Right renal pelvis (tissue), 4 donors: ENCODE data around the gene CYP4F12. TPM values are rescaled to one million over a fixed set of nuclear protein-coding genes. Genes with fewer than 3 reads are reported as not detected.

Experiments
- DNase-seq, 4 donors: peaks; one replicate each; pipeline ENCODE4 v3.0.0-alpha.2; 2013; ENCODE audit warnings: low read depth in 4 of 4, low spot score in 3 of 4, missing footprints in 1 of 4
- polyA plus RNA-seq, 4 donors: library from polyadenylated mRNA; unstranded; fragments of 120-200 nt; gene quantifications; one replicate each; pipeline ENCODE4 v1.2.1, GENCODE V29; 2013; ENCODE audit not compliant: insufficient read length in 4 of 4

Gene CYP4F12, protein sequence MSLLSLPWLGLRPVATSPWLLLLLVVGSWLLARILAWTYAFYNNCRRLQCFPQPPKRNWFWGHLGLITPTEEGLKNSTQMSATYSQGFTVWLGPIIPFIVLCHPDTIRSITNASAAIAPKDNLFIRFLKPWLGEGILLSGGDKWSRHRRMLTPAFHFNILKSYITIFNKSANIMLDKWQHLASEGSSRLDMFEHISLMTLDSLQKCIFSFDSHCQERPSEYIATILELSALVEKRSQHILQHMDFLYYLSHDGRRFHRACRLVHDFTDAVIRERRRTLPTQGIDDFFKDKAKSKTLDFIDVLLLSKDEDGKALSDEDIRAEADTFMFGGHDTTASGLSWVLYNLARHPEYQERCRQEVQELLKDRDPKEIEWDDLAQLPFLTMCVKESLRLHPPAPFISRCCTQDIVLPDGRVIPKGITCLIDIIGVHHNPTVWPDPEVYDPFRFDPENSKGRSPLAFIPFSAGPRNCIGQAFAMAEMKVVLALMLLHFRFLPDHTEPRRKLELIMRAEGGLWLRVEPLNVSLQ
- polyA plus RNA-seq, result 1 to 10 TPM in 2 of 4 donors, under 1 TPM in 2; 0.15 to 2.3 (median 0.94) TPM

DNA sequence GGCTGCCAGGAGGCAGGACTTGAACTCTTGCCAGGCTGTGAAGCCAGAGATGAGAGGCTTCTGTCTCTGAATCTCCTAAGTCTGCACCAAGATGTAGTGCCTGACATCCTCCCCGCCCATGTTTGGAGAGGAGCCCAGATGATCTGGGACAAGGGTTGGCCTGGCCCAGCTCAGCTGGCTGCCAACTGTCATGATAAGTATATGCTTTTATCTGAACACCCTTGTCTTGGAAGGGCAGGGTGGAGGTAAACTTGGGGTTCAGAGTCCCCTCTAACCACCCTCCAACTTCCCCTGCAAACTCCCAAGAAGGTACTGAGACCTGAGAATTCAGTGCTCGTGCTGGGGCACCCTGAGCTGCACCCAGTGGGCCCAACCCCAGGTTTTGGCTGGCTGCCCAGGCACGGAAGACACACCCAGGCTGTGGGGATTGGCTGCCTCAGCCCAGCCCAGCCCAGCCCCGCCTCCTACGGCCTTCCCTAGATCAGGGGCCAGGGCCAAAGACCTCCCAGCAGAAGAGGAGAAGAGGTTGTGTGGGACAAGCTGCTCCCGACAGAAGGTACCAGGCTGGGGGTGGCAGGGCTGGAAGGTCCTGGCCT lies at the start of gene CYP4F12:
Gene CYP4F12, plus strand, starts transcription at position 508 of the 596 bp plus-strand sequence. CDS start 443 bp downstream, outside the sequence.
- DNase-seq, result no peak

DNA sequence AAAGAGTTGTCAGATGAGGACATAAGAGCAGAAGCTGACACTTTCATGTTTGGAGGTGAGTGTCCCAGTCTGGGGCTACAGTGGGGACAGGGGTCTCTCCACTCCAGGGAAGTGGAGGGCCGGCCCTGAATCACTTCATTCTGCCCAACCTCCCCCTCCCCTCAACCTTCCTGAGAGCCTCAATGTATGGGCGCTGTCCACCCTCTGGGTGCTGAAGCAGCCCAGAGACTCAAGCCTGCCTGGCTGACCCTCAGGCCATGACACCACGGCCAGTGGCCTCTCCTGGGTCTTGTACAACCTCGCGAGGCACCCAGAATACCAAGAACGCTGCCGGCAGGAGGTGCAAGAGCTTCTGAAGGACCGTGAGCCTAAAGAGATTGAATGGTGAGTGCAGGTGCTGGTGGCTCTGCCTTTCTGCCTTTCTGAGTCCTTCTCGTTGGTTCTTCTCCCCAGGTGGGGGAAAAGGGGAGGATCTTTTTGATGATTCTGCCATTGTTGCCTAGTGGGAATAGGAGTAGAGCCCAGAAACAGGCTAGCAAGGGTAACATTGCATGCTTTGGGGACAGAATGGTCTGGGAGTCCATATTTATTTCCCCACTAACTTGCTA lies 49.1 kb upstream of the CYP4F12 start:
- peak in 3 of 4 donors; percentile 5 to 7 (median 7) for DNase-seq

DNA sequence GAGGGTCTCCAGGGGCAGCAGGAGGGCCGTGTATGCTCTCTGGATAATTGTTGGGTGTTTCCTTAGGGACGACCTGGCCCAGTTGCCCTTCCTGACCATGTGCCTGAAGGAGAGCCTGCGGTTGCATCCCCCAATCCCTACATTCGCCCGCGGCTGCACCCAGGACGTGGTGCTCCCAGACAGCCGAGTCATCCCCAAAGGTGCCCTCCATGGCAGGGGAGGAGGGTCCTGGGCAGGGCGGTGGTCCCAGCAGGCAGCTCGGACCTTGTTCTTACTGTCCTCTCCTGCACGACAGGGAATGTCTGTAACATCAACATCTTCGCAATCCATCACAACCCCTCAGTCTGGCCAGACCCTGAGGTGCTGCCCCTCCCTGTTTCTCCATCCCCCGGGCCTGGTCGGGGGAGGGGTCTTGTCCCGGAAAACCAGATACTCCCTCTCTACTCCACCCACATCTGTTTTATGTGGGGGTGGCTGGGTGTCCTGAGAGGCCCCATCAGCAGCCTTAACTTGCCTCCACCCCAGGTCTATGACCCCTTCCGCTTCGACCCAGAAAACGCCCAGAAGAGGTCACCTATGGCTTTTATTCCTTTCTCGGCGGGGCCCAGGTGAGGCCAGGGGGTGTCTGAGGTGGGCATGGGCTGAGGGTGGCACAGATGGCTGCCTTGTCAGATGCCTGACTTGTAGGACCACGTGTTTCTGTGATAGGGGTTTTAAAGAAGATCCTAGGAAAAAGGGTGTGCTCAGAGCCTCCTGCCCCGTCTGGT lies 44.5 kb upstream of the CYP4F12 start:
- DNase-seq, result no peak

DNA sequence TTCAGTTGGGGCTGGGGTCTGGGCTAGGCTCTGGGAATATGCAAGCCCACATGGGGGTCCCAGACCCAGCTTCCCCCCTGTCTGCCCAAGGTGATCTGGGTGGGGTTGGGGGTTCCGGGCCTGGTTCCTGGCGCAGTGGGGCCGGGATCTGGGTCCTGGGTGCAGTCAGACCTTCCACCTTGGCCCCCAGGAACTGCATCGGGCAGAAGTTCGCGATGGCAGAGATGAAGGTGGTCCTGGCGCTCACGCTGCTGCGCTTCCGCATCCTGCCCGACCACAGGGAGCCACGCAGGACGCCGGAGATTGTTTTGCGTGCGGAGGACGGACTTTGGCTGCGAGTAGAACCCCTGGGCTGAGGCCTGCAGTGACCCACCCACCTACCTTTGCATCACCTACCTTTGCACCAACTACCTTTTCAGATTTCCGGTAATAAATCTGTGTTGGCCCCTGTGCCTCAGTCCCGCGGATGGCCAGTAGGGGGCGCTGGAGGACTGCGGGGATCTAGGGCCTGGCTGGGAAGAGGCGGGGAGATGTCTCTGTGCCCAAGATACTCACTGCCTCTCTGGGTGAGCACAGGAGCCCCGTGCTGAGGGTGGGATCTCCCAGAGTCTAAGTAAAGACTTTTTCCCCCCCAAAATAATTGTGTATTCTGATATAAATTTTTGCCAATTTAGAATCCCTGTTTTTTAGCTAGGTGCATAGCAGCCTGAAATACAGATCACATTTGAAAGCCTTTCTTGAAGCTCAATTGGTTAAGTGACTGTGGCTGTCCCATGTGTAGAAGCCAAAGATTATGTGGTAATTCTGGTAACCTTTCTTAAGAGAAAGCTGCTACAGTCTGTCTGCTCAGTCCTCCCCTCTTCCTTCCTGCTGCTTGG lies 43.6 kb upstream of the CYP4F12 start:
- peak; percentile 17 to 29 (median 26) for DNase-seq

DNA sequence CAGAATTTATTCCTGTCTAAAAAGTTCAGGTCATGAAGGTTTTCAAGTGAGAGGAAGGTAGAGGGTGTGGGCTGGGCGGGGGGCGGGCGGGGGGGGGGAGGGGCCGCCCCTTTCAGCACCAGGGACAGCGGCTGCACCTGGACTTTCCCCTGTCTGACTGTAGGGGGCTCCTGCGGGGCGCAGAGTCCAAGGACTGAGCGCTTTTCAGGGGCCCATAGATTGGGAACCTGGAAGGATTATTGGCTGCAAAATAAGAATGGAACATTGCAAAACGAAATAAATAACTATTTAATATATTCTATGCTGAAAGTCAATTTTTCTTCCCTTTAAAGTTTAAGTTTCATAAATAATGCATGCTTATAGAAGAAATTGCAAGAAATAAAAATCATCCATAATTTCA lies 41.1 kb upstream of the CYP4F12 start:
- DNase-seq, result no peak

DNA sequence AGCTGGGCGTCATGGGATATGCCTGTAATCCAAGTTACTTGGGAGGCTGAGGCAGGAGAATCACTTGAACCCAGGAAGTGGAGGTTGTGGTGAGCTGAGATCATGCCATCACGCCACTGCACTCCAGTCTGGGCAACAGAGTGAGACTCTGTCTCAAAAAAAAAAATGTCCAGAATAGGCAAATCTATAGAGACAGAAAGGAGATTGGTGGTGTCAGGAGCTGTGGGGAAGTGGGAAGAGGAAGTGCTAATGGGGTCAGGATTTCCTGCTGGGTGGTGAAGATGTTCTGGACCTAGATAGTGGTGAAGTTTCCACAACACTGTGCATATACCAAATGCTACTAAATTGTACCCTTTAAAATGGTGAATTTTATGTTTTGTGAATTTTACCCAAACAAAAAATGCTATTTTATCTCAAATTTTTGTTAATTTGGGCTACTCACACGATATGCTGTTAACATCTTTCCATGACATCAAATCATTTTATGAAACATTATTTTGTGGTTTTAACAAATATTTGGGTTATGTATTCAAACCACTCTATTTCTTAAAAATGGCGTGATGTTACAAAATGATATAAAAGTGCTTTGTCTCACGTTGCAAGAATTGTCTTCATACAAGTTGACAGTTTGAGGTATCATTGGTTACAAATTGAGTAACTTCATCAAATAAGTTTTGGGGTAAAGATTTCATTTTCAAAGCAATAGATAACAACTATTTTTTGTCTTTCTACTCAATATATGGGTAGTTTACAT lies 39.6 kb upstream of the CYP4F12 start:
- DNase-seq, result no peak

DNA sequence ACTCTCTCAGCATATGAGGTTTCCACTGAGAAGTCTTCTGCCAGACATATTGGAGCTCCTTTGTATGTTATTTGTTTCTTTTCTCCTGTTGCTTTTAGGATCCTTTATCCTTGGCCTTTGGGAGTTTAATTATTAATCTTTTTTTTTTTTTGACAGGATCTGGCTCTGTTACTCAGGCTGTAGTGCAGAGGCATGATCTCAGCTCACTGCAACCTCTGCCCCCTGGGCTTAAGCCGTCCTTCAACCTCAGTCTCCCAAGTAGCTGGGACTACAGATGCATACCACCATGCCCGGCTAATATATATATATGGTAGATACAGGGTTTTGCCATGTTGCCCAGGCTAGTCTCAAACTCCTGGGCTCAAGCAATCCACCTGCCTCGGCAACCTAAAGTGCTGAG lies 38.8 kb upstream of the CYP4F12 start:
- DNase-seq, result no peak

DNA sequence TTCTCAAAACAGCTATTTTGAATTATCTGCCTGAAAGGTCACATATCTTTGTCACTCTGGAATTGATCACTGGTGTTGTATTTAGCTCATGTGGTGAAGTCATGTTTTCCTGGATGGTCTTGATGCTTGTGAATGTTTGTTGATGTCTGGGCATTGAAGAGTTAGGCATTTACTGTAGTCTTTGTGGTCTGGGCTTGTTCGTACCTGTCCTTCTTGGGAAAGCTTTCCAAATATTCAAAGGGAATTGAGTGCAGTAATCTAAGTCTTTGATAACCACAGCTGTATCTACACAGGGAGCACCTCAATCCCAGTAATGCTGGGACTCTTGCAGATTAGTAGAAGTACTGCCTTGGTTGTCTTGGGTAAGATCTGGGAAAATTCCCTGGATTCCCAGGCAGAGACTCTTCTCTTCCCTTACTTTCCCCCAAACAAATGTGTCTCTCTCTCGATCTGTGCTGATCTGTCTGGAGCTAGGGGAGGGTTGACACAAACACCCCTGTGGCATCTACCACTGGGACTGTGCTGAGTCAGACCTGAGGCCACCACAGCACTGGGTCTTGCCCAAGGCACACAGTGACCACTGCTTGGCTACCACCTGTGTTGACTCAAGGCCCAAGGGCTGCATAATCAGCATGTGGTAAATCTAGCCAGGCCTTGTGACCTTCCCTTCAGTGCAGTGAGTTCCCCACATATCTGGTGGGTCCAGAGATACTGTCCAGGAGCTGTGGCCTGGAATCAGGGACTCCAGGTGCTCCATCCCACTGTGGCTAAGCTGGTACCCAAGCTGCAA lies 37.7 kb upstream of the CYP4F12 start:
- DNase-seq, result no peak

DNA sequence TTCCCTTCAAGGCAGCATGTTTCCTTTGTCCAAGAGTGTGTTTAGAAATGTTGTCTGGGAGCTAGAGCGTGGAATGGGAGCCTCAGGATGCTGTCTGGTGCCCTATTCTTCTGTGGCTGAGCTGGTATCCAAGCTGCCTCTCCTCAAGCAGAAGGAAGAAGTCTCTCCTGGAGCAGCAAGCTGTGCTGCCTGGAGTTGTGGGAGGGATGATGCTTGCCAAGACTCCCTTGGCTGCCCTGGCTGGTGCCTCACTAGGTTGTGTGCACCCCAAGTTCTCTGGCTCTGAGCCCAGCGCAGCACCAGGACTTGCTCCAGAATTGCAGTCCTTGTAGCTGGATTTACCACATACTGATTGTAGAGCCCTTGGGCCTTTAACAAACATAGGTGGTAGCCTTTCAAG lies 36.9 kb upstream of the CYP4F12 start:
- DNase-seq, result no peak

DNA sequence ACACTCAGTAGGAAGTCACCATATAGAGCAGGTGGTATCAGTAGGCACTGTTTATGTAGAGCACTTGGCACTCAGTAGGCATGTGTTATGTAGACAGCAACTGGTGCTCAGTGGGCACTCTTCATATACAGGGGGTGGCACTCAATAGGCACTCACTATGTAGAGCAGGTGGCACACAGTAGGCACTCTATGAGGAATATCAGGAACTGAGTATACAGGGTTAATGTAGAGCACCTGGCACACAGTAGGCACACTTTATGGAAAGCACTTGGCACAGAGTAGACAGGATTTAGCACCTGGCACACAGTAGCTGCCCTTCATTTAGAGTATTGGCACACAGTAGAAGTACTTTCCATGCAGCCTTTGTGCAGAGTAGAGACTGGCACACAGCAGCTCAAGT lies 33.3 kb upstream of the CYP4F12 start:
- no peak for DNase-seq

DNA sequence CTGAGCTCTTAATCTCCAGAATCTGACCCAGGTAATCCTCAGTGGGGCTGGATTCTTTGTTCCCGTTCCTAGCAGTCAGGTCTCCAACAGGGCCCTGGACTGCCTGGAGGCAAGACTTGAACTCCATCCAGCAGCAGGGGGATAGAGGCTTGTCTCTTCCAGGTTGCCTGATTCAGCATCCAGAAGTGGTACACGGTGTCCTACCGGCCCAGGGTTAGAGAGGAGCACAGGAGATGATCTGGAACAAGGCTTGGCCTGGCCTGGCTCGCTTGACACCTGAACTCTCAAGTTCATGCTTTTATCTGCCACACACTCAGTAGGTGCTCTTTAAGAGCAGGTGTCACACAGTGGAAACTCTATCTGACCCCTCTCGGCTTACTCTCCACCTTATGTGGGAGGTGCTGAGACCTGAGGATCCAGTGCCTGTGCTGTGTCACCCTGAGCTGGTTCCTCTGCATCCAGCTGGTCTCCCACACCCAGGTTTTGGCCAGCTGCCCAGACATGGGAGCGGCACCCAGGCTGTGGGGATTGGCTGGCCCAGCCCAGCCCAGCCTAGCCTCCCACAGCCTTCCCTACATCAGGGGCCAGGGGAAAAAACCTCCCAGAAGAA lies 32.5 kb upstream of the CYP4F12 start, which contains the start of gene CYP4F3:
Gene CYP4F3, plus strand, starts transcription at position 604 of the 610 bp plus-strand sequence. CDS start 519 bp downstream, outside the sequence.
- peak in 3 of 4 donors; percentile 1 to 5 (median 2) for DNase-seq

DNA sequence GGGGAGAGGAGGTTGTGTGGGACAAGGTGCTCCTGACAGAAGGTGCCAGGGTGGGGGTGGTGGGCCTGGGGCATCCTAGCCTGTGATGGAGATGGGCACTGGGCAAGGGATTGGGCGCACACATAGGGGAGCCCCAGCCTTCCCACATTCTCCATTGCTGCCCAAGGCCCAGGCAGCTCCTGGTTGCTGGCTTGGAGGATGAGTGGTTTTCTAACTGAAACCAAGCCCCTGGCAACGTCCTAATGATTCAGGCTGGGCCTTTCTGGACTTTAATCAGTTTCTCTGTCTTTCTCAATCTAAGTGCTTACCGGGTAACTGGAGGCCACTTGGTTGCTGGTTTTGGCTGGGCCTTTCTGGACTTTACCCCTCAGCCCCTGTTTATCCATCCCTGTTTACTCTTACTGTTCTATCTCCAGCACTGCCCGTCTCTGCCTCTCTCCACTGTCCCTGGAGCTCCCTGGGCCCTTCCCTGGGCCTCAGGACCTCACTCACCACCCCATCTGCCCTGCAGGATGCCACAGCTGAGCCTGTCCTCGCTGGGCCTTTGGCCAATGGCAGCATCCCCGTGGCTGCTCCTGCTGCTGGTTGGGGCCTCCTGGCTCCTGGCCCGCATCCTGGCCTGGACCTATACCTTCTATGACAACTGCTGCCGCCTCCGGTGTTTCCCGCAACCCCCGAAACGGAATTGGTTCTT lies 31.8 kb upstream of the CYP4F12 start:
- DNase-seq, result no peak

DNA sequence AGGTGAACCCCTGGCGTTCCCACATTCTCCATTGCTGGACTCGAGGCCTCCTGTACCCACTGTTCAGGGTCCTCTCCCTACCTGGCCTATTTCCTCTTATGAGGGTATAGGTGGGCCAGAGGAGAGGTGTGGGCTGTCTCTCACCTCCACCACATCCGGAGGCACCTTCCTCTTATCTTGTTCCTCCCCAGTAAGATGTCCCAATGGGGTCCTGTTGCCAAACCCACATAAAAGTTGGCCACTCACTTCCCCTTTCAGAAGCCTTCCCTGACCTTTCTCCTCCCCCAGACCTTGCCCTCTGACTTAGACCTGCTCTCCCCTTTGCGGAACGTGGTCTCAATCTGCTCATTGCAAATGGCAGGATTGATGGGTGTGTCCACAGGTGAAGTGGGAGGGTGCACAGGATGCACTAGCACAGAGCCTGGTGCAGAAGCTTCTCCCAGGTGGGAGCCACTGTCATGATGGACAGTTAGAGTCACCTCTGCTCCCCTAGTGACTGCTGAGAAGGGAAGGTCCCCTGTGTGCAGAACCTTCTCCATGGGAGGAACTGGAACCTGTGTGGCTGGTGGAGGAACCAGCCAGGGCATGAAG lies 30.9 kb upstream of the CYP4F12 start:
- DNase-seq, result no peak

DNA sequence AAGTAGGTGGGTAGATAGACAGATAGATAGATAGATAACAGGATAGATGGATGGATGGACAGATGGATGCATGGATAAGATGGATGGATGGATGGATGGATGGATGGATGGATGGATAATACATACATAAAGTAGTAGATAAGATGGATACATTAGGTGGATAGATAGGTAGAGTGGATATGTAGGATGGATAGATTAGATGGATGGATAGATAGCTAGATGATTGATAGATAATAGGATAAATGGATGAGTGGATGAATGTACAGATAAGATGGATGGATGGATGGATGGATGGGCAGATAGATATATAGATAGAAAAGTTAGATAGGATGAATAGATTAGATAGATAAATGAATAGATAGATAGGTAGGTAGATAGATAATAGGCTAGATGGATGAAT lies 30.1 kb upstream of the CYP4F12 start:
- DNase-seq, result no peak

DNA sequence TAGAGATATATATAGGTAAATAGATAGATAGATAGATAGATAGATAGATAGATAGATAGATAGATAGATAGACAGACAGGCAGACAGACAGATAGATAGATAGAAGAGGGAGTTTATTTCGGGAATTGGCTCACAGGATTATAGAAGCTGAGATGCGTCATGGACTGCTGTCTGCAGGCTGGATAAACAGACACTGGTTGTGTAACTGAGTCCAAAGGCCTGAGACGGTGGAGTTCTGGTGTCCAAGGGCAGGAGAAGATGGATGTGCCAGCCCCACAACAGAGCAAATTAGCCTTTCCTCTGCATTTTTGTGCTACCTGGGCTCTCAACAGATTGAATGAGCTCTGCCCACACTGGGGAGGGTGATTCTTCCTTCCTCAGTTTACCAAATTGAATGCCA lies 29.5 kb upstream of the CYP4F12 start:
- no peak for DNase-seq

DNA sequence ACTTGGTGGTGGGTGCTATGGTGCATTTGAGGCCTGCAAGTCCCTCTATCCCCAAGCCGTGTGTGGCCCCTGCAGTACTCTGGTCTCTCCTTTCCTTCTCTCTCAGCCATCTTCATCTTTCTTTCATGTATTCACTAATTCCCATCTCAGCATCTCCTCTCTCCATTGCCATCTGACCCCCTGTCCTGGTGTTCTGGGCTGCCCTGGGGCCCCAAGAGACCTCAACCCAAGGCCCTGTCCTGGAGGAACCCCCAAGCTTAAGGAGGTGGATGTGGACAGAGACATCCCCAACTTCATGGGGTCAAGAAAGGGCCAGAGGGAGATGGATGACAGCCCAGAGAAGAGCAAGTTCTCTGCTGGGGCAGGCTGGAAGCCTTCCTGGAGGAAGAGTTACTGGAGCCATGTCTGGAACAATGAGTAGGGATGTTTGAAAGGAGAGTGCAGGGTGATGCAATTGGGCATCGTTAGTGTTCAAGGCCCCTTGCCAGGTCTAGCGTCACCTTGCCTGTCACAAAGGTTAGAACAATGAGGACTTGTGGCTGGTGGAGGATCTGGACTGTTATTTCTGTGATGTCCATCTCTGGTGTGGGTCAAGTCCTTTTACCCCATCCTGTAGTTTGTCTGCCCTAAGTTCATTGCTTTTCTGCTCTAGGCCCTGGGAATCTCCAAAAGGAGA lies 28.7 kb upstream of the CYP4F12 start:
- DNase-seq, result no peak
